Kidney (tissue), 14 donors: ENCODE measurements around the gene CCL28. TPM values are rescaled to one million over a fixed set of nuclear protein-coding genes. Genes with fewer than 3 reads are reported as not detected.
"Not testable (repeated sequence)": the region's sequence is repeated elsewhere in the genome, so short reads cannot be mapped to it uniquely, and the experiment has no call there.

Experiments used
- DNase-seq, 5 donors: peaks; one replicate each; pipeline ENCODE4 v3.0.0-alpha.2; 2013 to 2020
- FAIRE-seq: peaks from 2 replicates; lab custom pipeline; 2012; peaks lifted over from hg19 to GRCh38; lab: Jason Lieb, UNC
- H3K27ac ChIP-seq, 2 donors: one replicate each; pipeline ENCODE4 v1.7.0; 2013; ENCODE audit warnings: low read depth in 2 of 2, low read length in 2 of 2, inconsistent platforms in 1 of 2
- H3K27me3 ChIP-seq: one replicate; pipeline ENCODE4 v1.7.1; 2013; ENCODE audit warnings: low read length, inconsistent platforms; ENCODE audit not compliant: control insufficient read depth, insufficient read depth
- H3K36me3 ChIP-seq, 3 donors: one replicate each; pipeline versions ENCODE4 v1.7.0 to v1.7.1; 2013; ENCODE audit warnings: low read length in 3 of 3, control low read depth in 1 of 3, inconsistent platforms in 1 of 3; ENCODE audit not compliant: insufficient read depth in 3 of 3, control insufficient read depth in 2 of 3
- H3K4me1 ChIP-seq, 3 donors: one replicate each; pipeline versions ENCODE4 v1.7.0 to v1.7.1; 2013; ENCODE audit warnings: low read length in 3 of 3, inconsistent platforms in 1 of 3, low read depth in 1 of 3; ENCODE audit not compliant: control insufficient read depth in 2 of 3, insufficient read depth in 2 of 3
- H3K4me3 ChIP-seq, 3 donors: one replicate each; pipeline versions ENCODE4 v1.7.0 to v1.8.1; 2013; ENCODE audit warnings: low read length in 3 of 3, control low read depth in 1 of 3, inconsistent platforms in 1 of 3
- H3K9ac ChIP-seq, 3 donors: one replicate each; pipeline versions ENCODE4 v1.7.0 to v1.7.1; 2013; ENCODE audit warnings: low read length in 3 of 3, control low read depth in 1 of 3, inconsistent platforms in 1 of 3
- H3K9me3 ChIP-seq, 3 donors: one replicate each; pipeline versions ENCODE4 v1.7.0 to v1.7.1; 2013; ENCODE audit warnings: low read length in 3 of 3, control low read depth in 1 of 3, inconsistent platforms in 1 of 3; ENCODE audit not compliant: control insufficient read depth in 2 of 3, insufficient read depth in 1 of 3
- intact Hi-C: fragments of 100-400 bp; cut with DNase I; formaldehyde crosslinking; loops from one replicate; pipeline ENCODE4 v1.11.1; 2022
- polyA plus RNA-seq: library from polyadenylated mRNA; stranded (reverse); fragments of 350-450 nt; fragmentation: Illumina TruSeq; extraction: RNeasy Lipid Tissue Mini Kit (QIAGEN cat#74804); gene quantifications from one replicate; pipeline ENCODE4 v1.2.3, GENCODE V29; 2014; ENCODE audit warnings: low read depth, low replicate concordance; ENCODE audit not compliant: insufficient read depth
- total RNA-seq: library from RNA; stranded (reverse); fragmentation: NEBNext Ultra II Directional; extraction: Animal tissue kit (Norgen Biotek cat#: 25700); gene quantifications from one replicate; pipeline ENCODE4 v1.2.1, GENCODE V29; 2021
- TF ChIP-seq, protein P1 (sequence below): IDR thresholded peaks from 3 replicates; pipeline ENCODE4 v1.5.1; 2012; ENCODE audit warnings: mild to moderate bottlenecking, moderate library complexity, borderline replicate concordance; ENCODE audit not compliant: insufficient read depth; ENCODE audit errors: extremely low read depth
- donor health status: control.
- donor health status: control.
- donor health status: control.
- donor health status: control.
- donor health status: control.
- donor health status: DM: yes; HTN: yes; CAD: no.
- donor health status: Normal renal cell carcinoma (clear cell type).

The CCL28 gene
- total and polyA plus RNA-seq, 2 donors from 2014 or later, result 2.3 to 22.8 TPM

DNA sequence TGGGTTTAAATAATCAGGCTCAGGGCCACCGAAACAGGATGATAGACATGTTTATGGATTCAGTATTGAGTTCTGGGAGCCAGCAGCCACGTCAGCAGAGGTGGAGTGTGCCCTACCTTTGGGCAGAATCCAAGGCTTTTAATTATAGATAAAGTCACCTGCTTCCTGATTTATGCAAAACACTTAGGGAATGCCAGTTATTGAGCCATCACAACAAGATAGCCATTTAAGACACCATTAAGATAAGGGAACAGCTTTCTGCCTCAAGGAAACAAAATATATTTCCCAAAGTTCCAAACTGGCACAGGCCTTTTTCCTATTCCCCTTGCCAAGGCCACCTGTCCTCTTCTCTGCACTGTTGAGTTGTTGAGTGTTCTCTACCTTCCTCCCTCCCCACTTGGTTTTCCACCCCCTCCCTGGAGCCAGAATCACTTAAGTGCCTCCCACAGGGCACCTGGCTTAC is 2.4 kb downstream of the CCL28 start:
- intact Hi-C loops, result no loop called here
- H3K27ac ChIP-seq, result no peak overlapping the region
- H3K9me3 ChIP-seq, result no peaks in the 10 kb centered on the region
- no peaks in the 10 kb centered on the region for H3K27me3 ChIP-seq
- no peaks in the 10 kb centered on the region for H3K36me3 ChIP-seq
- no peak overlapping the region for H3K4me3 ChIP-seq
- H3K9ac ChIP-seq, result no peak overlapping the region
- DNase-seq, result no peak
- TF ChIP-seq, protein P1, sequence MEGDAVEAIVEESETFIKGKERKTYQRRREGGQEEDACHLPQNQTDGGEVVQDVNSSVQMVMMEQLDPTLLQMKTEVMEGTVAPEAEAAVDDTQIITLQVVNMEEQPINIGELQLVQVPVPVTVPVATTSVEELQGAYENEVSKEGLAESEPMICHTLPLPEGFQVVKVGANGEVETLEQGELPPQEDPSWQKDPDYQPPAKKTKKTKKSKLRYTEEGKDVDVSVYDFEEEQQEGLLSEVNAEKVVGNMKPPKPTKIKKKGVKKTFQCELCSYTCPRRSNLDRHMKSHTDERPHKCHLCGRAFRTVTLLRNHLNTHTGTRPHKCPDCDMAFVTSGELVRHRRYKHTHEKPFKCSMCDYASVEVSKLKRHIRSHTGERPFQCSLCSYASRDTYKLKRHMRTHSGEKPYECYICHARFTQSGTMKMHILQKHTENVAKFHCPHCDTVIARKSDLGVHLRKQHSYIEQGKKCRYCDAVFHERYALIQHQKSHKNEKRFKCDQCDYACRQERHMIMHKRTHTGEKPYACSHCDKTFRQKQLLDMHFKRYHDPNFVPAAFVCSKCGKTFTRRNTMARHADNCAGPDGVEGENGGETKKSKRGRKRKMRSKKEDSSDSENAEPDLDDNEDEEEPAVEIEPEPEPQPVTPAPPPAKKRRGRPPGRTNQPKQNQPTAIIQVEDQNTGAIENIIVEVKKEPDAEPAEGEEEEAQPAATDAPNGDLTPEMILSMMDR, result no peak
- FAIRE-seq, result no peak
- no peaks in the 10 kb centered on the region for H3K4me1 ChIP-seq

DNA sequence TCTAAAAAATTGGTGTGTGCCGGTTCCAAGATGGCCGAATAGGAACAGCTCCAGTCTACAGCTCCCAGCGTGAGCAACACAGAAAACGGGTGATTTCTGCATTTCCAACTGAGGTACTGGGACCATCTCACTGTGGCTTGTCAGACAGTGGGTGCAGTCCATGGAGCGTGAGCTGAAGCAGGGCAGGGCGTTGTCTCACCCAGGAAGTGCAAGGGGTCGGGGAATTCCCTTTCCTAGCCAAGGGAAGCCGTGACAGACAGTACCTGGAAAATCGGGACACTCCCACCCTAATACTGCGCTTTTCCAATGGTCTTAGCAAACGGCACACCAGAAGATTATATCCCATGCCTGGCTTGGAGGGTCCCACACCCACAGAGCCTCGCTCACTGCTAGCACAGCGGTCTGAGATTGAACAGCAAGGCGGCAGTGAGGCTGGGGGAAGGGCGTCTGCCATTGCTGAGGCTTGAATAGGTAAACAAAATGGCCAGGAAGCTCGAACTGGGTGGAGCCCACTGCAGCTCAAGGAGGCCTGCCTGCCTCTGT is 9.6 kb downstream of the CCL28 start:
- H3K27me3 ChIP-seq, H3K27ac ChIP-seq, H3K4me1 ChIP-seq, H3K9ac ChIP-seq, intact Hi-C loops, H3K4me3 ChIP-seq, FAIRE-seq, H3K36me3 ChIP-seq, DNase-seq, H3K9me3 ChIP-seq: not testable (repeated sequence)

DNA sequence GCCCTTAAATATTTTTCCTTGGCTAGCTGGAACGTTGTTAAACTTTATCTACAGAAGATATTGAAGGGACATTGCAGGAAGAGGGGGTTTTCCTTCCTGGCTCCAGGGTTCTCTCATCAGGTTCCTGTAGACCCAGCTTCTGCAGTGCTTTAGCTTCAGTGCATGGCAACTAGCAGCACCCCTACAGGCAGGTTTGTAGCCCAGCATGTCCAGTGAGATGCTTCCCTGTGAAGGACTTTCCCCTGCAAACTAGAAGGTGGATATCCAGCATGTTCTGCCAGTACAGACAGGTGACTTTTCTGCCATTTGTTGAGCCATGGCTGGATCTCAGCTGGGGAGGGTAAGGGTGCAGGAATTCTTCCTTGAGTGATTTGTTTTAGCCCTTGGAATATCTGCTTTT is 10.4 kb downstream of the CCL28 start:
- TF ChIP-seq, protein P1, result no peak
- Histone ChIP-seq H3K9me3 (no peaks in the 10 kb centered on the region), H3K27me3 (no peaks in the 10 kb centered on the region), H3K4me3 (no peak overlapping the region), H3K36me3 (no peaks in the 10 kb centered on the region), H3K9ac (no peak overlapping the region), H3K4me1 (peaks cover 0 to 2% (median 0%) of the 10 kb centered on the region in 3 donors), H3K27ac (no peak overlapping the region)
- FAIRE-seq (no peak), DNase-seq (no peak)
- intact Hi-C loops, result no loop called here

DNA sequence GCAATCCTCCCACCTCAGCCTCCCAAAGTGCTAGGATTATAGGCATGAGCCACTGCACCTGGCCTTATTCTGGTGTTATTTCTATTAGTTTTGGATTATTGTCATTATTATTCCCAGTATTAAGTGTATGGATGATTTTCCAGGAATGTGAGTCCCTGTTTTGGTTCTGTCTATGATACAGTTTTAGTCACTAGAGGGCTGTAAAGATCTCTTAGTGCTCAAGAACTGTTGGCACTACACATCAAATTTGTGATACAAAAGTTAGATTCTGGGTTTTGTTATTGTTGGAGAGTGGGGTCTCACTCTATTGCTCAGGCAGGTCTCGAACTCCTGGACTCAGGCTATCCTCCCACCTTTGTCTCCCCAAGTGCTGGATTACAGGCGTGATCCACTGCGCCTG is 12.1 kb downstream of the CCL28 start:
- no peak overlapping the region for H3K9ac ChIP-seq
- H3K9me3 ChIP-seq, result no peaks in the 10 kb centered on the region
- FAIRE-seq (no peak), DNase-seq (no peak)
- H3K27me3 ChIP-seq, result no peaks in the 10 kb centered on the region
- TF ChIP-seq, protein P1, result peak; percentile 16
- H3K27ac ChIP-seq, result no peak overlapping the region
- intact Hi-C loops, result no loop called here
- peaks cover 0 to 3% (median 0%) of the 10 kb centered on the region in 3 donors for H3K4me1 ChIP-seq
- no peaks in the 10 kb centered on the region for H3K36me3 ChIP-seq
- no peak overlapping the region for H3K4me3 ChIP-seq
